Activated CD4-positive, alpha-beta T cell treated with anti-CD3 and anti-CD28 coated beads for 24 hours (primary cell): ENCODE results near the gene MYL3.

Experiments used
- DNase-seq, 2 donors: peaks; one replicate each; pipeline ENCODE4 v3.0.0-alpha.2; 2020; ENCODE audit warnings: low read depth in 2 of 2

Gene MYL3

DNA sequence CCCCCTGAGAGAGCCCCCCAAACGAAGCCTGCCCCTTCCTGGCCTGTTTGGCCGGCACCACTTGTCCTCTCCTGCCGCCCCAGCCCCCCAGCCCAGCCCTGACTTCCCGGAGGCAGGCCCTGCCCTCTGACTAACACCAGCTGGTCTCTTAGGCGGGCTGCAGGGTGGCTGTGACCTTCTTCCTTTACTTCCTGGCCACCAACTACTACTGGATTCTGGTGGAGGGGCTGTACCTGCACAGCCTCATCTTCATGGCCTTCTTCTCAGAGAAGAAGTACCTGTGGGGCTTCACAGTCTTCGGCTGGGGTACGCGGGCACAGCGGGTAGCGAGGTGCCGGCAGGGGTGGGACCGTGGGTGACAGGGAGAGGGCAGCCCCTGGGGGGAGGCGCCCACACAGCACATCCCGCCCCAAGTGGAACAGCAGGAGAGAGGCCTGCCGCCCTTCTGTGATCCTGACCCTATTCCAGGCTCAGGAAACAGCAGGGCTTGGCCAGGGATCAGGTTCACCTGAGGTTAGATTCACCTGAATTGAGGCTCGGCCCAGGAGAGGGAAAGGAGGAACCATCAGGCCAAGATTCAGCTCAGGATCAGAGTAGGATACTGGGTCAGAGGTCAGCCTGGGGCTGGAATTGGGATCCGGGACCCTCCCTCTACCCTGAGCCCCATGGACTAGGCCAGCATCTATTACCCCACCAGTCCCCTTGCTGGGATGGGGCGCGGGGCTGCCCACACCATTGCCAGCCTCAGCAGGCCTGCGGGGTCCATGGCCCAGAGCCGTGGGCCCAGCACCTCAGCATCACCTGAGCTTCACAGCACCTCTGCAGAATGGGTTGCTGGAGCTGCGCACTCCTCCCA lies 36.1 kb upstream of the MYL3 start:
- no peak for DNase-seq

- no peak for DNase-seq
These were observed 35.3 kb upstream of the MYL3 start for GRCh38 chr3:46898321-46899150.

GRCh38 chr3:46897829-46898320 lies 34.6 kb upstream of the MYL3 start:
- DNase-seq = no peak

DNA sequence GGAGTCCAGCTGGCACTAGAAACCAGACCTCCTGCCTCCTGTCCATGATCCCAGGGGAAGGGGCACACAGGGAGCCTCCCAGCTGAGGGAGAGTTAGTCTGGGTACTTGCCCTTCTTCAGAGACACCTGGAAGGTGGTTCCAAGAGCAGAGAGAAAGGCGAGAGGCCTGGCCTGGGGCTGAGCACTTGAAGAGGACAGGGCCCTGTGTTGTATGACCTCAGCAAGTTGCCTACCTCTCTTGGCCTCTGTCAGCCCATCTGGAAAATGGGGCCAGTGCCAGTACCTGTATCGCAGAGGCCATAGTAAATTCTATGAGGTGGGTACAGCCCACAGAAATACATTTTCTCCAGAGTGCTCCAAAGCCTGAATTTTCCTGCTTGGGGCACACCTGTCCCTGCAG lies 33.8 kb upstream of the MYL3 start:
- DNase-seq = no peak

DNA sequence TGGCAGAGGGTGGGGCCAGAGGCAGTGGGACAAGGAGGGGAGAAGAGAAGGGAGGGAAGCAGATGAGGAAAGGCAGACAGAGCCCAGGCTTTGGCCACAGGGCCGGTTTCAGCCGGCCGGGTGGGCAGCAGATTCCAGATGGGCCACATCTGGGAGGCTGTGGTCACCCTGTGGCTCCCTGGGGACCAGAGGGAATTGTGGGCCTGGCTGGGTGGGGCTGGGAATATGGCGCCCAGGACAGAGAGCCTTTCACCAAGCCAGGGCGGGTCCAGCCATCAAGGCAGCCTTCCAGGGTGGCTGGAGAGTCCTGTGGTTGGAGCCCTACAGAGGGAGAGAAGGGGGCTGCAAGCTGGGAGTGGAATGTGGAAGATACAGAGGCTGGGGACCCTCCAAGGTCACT lies 33.1 kb upstream of the MYL3 start:
- no peak for DNase-seq

DNA sequence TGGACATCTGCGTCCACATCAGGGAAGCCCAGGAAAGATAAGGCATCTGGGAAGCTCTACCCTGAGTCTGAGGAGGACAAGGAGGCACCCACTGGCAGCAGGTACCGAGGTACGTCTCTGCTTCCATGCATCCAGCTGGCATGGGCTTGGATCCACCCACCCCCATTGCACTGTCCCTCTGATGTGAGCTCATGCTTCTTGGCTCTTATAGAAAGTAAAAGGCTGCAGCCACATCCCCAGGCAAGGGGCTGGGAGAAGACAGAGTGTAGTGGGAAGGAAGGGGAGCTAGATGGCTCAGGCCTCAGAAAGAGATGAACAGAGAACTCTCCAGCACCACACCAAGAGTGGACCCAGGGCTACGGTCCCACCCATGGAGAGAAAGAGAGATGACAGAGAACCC lies 32.5 kb upstream of the MYL3 start:
- DNase-seq = no peak

GRCh38 chr3:46895204-46895660 lies 32.0 kb upstream of the MYL3 start:
- peak; percentile 72 to 73 for DNase-seq

DNA sequence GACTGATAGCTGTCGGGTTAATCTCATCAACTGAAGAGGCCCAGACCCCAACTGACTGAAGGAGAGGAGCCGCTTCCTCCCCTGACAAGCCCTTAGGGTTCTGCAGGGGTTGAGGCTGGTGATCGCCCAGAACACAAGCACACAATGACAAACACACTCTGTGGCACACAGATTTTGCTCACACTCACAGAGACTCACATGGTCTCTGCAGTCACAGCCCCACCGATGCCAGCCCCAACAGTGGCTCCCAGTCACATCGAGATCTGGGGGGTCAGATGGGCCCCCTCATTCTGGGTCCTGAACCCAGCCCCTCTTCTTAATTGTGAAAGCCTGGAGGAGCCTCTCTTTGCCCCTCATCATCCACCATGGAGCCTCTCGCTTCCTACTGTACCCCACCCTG lies 31.0 kb upstream of the MYL3 start:
- DNase-seq = no peak

GRCh38 chr3:46893763-46894162 lies 30.5 kb upstream of the MYL3 start:
- no peak for DNase-seq

DNA sequence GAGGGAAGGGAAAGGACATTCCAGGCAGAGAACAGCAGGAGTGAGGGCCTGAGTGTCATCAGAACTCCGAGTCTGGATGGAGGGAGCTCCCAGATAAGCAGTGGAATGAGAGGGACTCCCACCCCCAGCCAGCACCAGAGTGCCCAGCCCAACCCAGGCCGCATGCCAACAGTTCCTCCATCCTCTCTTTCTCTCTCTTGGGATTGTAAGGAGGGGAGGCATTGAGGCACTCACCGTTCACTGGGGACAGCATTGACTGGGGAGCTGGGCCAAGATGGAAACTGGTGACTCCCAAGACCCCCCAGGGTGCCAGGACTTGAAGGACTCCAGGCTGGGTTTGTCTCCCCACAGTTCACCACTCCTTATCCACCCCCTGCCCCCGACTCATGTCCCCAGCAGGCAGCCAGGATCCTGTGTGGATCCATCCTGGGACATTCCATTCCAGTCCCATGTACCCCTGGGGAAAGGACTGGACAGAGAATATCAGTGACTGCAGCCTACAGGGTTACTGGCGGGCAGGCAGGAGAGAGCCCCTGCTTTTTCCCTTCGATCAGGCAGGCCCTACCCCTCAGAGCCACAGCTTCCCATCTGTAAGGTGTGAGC lies 30.0 kb upstream of the MYL3 start:
- DNase-seq = no peak

DNA sequence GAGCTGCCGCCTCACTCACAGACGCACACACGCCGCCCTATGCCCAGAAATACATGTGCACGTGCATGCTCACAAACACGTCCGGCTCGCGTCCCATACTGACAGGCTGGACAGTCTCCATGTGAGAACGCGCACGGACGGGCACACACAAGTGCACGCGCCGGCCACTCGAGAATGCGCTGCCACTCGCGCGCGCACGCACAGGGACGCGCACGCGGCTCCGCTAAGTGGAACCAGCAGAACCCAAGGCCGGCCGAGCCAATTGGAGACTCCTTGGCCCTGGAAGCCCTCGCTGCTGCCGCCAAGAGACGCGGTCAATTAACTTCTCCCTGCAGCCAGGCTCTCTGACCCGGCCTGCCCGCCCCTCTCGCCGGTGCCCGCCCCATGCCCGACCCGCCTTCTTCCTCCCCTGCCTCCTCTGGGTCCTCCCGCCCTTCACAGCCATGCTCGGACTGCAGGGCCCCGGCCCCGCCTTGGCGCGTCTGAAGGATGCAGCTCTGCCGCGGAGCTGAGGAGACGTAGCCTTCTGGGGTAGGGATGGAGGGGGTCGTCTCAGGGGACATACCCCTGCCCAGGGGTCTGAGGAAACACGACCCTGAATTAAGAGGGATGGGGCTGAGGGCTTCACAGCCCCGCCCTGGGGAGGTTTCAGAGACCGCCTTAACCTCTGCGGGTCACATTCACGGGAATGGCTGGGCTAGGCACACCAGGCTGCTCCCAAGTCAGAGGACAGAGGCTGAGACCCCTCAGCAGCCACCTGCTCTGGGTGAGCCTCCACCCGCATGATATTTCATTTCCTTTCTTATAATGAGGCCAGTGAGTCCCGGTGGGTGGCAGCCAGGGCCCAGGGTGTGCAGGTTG lies 29.3 kb upstream of the MYL3 start:
- no peak for DNase-seq

DNA sequence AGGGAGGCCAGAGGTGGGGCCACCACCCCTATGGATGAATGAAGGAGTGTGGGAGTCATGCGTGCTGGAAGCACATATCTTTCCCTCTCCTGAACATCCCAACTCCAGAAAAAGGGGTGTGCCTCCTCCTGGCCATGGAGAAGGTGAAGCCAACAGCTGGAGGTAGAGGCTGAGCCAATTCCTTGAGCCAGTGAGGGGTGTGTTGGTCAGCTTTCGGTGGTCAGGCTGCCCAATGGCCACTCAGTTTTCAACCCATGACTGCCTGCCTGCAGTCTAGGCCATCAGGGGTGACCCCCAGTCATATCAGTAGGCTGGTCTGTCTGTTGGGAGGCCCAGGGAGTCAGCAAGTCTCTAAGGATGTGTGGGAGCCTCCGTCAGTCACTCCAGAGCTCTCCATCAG lies 27.9 kb upstream of the MYL3 start:
- no peak for DNase-seq

- DNase-seq = no peak
These were observed 26.9 kb upstream of the MYL3 start for GRCh38 chr3:46890132-46890531.

GRCh38 chr3:46889381-46890110 lies 26.3 kb upstream of the MYL3 start:
- DNase-seq = no peak

- no peak for DNase-seq
These were observed 25.5 kb upstream of the MYL3 start for GRCh38 chr3:46888705-46889104.

DNA sequence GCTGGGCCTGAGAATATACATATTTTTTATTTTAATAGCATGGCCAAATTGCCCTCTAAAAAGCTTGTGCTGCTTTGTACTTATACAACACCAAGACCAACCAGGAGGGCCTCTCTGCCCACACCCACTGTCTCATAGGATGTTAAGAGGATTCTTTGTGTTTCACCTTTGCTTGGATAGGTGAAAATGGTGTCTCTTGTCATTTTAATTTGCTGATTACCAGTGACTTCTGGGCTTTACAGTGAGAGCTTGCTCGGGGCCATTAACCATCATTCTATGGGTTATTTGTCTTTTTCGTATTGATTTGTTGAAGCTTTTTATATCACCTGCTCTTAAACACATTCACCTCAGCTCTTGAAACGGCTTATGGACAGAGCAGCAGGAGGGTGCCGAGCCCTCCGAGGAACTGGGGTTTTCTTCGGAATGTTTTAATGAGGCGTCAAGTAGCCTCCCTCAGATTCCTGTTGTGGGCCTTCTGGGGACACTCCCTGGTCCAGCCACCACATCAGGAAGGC lies 24.8 kb upstream of the MYL3 start:
- DNase-seq = no peak

GRCh38 chr3:46885612-46886011 lies 22.4 kb upstream of the MYL3 start:
- no peak for DNase-seq

DNA sequence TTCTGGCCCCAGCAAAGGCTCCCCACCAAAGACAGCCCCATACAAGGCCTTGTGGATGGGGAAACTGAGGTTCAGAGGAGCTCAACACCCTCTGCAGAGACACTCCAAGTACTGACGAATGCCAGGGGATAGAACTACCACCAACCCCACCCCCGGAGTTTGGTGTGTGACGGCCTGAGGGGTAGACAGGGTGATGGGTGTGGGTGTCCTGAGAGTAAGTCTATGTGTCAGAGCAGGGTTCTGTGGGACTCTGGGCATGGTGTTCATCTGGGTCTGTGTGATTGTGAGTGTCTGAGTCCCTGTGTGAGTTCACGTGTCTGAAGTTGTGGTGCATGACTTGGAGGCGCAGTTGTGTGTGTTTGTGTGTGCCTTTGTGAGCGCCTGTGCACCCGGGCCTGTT lies 21.7 kb upstream of the MYL3 start:
- DNase-seq = no peak

DNA sequence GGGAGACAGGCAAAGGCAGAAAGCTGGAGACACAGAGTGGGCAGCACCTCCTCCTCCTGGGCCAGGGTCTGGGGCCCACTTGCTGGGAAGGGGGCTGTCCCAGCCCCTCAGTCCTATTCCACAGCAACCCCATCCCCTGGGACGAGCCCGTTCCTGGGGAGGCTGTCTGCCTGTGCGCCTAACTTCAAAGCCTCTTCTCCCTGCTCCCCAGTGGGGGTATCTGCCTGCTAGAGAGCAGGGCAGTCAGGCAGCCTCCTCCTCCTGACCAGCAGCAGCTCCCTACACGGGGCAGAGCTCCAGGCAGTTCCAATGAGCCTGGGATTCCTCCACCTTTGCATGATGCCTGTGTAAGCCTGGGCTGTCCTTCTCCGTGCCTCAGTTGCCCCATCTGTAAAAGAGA lies 21.2 kb upstream of the MYL3 start:
- no peak for DNase-seq

- no peak for DNase-seq
These were observed 20.6 kb upstream of the MYL3 start for GRCh38 chr3:46883830-46884185.
